Fibroblast of skin of right biceps (primary cell): ENCODE measurements around the gene GPR173.

Experiments
- DNase-seq: peaks from one replicate; pipeline ENCODE4 v3.0.0-alpha.2; 2013

Gene GPR173

GRCh38 chrX:53091354-53091753, 42.8 kb downstream of the GPR173 start:
- DNase-seq = no peak

GRCh38 chrX:53093177-53093655, 44.6 kb downstream of the GPR173 start:
- peak; percentile 78 for DNase-seq

GRCh38 chrX:53093748-53094581, 45.4 kb downstream of the GPR173 start, which contains the start of gene KANTR:
Gene KANTR, plus strand, starts transcription at chrX:53094142. Its CDS starts 30,131 bp downstream, at chrX:53124273.
- peak; percentile 95 for DNase-seq

GRCh38 chrX:53094582-53094905, 46.0 kb downstream of the GPR173 start:
- DNase-seq = no peak

- DNase-seq = no peak
Observed at GRCh38 chrX:53095796-53096195, 47.2 kb downstream of the GPR173 start.

- DNase-seq = no peak
Observed at GRCh38 chrX:53114864-53115549, 66.4 kb downstream of the GPR173 start.

GRCh38 chrX:53115550-53115874, 66.9 kb downstream of the GPR173 start:
- no peak for DNase-seq

GRCh38 chrX:53116101-53116500, 67.5 kb downstream of the GPR173 start:
- peak; percentile 43 for DNase-seq

GRCh38 chrX:53122013-53122412, 73.4 kb downstream of the GPR173 start:
- no peak for DNase-seq

GRCh38 chrX:53125506-53125905, 76.9 kb downstream of the GPR173 start:
- no peak for DNase-seq

- no peak for DNase-seq
Observed at GRCh38 chrX:53126377-53126776, 77.8 kb downstream of the GPR173 start.

- DNase-seq = peak; percentile 38
Observed at GRCh38 chrX:53128097-53128749, 79.6 kb downstream of the GPR173 start.
